HG03159 (cell line): ENCODE data around the gene PTPRT.

ENCODE experiments used
- ATAC-seq: cut with Tn5 transposase; IDR thresholded peaks from one replicate; pipeline ENCODE4 v1.9.1; 2021; ENCODE audit warnings: mild to moderate bottlenecking, moderate library complexity; ENCODE audit not compliant: unreplicated experiment

The PTPRT gene

DNA sequence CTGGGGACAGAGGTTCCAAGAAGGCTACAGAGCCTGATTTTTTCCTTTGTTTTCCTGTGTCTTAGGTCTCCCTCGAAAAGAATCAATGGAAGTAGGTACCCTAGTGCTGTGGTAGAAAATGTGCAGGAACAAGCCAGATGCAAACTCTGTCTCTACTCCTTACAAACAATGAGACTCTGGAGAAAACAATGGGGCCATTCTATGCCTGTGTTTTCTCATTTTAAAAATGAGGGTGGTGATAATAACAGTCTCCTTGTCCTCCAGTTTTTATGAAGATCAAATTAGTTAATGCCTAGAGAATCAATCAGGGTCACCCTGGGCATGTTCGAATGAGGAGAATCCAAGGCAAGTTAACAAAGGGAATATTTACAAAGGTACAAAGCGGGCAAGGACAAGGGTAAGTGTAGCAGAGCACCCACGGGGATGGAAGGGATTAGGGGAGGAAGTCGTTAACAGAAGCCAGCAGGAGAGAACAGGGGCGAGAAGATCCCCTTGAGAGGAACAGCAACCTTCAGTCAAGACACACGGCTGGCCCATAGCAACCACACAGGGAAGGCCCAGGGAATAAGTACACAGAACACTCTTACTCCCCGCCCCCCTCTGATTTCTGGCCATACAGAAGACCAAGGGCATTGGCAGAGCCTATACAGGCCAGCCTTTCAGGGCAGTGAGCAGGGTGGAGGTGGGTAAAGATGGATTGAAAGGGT, 342.8 kb downstream of the PTPRT start:
- no peak for ATAC-seq

- no peak for ATAC-seq
Measured at GRCh38 chr20:42844751-42845150, 345.0 kb downstream of the PTPRT start.

- no peak for ATAC-seq
Measured at GRCh38 chr20:42837456-42837855, 352.2 kb downstream of the PTPRT start.

- ATAC-seq: no peak
Measured at GRCh38 chr20:42836339-42836738, 353.4 kb downstream of the PTPRT start.

DNA sequence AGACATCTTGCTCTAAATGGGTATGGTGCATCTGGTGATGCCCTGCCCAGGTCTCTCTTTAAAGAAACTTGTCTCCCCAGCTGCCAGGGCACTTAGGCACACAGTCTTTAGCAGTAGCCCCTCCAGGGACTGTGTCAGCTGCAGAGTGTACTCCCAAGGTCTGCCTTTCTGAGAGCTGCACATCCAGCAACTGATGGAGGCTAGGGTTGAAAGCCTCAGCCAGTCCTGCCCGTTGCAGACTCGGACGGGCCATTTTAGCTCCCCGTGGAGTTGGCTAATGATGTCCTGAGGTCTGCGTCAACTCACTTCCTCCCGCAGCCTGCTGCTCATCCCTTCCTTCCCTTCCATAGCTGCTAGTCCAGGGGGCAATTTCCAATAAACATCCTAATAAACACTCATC, 381.8 kb downstream of the PTPRT start:
- no peak for ATAC-seq

- ATAC-seq: no peak
Measured at GRCh38 chr20:42795111-42795695, 394.5 kb downstream of the PTPRT start.

DNA sequence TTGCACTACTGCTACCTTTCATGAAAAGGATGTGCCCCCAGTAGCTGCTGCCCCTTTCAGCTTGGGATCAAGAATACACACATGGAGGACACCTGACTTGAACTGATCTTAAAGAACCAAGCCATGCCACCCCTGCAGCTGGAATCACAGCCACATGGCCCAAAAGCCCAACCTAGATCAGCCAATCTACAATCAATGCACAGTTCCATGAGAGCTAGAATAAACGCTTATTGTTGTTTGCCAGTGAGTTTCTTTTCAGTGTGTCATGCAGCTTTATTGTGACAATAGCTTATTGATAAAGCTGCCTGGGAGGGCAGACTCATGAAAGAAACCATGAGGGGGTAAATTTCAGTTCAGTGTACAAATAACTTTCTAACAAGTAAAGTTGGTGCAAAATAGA, 397.7 kb downstream of the PTPRT start:
- no peak for ATAC-seq

DNA sequence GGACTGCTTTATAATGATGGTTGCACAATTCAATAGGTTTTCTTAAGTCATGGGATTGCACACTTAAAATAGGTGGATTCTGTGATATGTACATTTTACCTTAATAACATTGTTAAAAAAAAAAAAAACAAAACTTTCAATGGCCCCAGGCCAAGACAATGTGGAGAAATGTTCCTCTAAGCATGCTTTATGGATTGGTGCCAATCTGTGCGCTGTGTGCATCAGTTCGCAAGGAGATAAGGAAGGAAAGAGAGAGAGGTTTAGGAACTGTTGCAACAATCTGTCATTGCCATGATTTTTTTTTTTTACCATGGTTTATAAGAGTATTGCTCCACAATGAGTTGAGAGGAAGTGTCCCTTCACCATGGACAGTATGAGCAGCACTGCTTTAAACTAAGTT, 399.6 kb downstream of the PTPRT start:
- ATAC-seq: no peak

- ATAC-seq: no peak
Measured at GRCh38 chr20:42788707-42789106, 401.0 kb downstream of the PTPRT start.

GRCh38 chr20:42785041-42785440, 404.7 kb downstream of the PTPRT start:
- no peak for ATAC-seq

- no peak for ATAC-seq
Measured at GRCh38 chr20:42779216-42779615, 410.5 kb downstream of the PTPRT start.

DNA sequence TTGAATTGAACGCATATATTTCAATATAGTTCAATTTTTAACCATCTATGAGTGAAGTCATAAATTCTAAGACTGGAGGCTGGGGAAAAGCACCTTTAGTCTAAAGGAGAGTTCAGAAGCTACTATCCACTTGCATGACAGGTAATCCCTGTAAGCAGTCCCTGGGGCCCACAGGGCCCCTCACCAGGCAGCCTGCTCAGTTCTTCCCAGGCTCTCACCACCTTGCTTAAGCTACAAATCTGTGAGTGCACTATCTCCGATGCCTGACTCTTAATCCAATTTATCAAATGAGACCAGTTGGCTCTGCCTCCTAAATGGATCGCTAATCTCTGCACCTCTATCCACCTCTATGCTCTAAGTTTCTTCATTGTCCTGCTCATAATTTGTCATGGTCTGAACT, 413.8 kb downstream of the PTPRT start:
- no peak for ATAC-seq

- ATAC-seq: no peak
Measured at GRCh38 chr20:42775037-42775436, 414.7 kb downstream of the PTPRT start.

DNA sequence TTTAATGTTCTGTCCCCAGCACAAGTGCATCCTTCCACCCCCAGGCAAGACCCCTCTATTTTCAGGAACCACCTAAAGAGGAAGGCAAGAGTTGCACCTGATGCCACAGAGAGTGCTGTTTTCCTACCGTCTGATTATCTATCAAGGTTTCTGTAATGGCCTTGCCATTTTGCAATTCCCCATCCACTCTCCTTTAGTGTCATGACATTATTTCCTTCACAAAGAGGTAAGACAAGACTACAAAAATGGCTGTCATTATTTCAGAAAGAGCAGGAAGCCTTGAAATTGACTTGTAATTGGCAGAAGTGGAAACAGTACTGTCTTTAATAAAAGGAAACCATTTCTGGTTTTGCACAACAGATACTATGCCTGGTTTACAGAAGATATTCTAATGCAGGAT, 426.7 kb downstream of the PTPRT start:
- ATAC-seq: no peak

DNA sequence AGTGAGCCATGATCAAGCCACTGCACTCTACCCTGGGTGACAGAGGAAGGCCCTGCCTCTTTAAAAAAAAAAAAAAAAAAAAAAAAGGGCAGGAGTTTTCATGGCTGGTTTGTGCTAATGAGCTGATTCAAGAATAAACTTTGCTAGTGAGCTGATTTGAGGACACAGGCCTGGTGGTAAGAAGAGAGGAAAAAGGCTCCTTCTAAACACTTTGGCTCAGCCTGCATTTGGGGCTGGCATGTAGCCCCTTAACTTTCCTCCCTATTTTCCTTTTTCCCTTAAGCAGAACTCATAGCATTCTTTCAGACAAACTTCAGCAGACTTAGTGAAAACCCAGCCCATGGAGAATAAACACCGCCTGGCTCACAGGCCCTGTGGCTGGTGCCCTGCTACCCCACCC, 432.7 kb downstream of the PTPRT start:
- no peak for ATAC-seq

DNA sequence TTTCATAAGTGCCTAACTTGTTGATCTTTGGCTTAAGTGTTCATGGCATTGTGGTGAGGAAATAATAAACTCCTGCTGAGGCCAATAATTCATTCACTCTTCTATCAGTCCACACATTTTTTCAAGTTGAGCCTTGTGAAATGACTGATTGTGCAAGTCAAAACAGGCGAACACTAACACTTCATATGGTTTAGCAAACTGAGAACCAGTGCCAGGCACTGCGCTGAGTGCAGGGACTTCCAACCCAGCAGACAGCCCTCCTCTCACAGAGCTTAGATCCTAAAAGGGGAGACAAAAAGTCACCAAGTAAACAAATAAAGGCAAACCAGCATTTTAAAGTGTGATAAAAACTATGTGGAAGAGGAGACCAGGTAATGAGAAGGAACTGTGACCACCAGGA, 435.0 kb downstream of the PTPRT start:
- ATAC-seq: no peak

GRCh38 chr20:42752620-42753019, 437.1 kb downstream of the PTPRT start:
- ATAC-seq: no peak

DNA sequence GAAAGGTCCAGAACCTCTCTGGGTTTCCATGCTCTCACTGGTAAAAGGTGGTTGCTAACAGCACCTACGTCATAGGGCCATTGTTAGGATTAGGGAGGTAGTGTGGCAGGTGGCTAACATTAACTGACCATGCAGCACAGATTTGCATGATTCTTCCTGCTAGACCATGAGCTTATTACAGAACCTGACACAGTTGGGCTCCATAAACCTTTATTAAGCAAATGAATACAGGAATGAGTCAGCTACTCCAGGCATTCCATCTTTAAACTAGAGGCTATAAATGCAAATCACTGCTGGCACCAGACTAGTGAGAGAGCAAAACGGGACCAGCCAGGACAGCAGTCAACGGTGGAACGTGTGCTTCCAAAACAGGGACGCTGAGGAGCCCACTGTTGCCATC, 440.1 kb downstream of the PTPRT start:
- no peak for ATAC-seq

GRCh38 chr20:42747765-42748411, 441.8 kb downstream of the PTPRT start:
- no peak for ATAC-seq

GRCh38 chr20:42744756-42745465, 444.8 kb downstream of the PTPRT start:
- no peak for ATAC-seq

GRCh38 chr20:42742926-42743325, 446.8 kb downstream of the PTPRT start:
- ATAC-seq: no peak

DNA sequence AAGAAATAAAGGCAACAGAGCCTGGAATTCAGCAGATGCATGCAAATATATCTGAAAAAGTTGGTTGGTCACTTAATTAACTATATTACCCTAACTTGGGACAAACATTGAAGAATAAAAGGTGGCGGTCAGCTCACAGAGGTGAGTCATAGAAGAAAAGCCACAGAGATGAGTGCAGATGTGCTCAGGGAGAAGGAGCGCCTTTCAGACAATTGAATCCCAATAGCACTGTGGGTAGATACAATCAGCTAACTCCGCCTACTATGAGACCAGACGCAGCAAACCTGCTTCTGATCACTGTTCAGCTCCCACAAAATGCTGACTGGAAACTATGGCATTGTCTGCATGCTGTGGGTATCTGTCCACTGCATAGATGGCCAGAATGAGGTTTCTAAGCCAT, 447.8 kb downstream of the PTPRT start:
- no peak for ATAC-seq
